NT2/D1 (cell line): Measurements from ENCODE around the gene ANAPC1.
"Not testable (repeated sequence)": the region's sequence is repeated elsewhere in the genome, so short reads cannot be mapped to it uniquely, and the experiment has no call there.

ENCODE experiments used
- SUZ12 ChIP-seq: IDR thresholded peaks from 2 replicates; pipeline ENCODE4 v1.6.1; 2011; ENCODE audit not compliant: insufficient read length, insufficient read depth; ENCODE audit errors: extremely low read depth
- YY1 ChIP-seq: IDR thresholded peaks from 2 replicates; pipeline ENCODE4 v1.6.1; 2011; ENCODE audit not compliant: insufficient read length, insufficient read depth
- ZNF274 ChIP-seq: IDR thresholded peaks from 2 replicates; pipeline ENCODE4 v1.6.1; 2011; ENCODE audit warnings: mild to moderate bottlenecking, low read depth, low read length

- not testable (repeated sequence) for TF ChIP-seq YY1, ZNF274, SUZ12
These were observed 55.7 kb downstream of the ANAPC1 start for GRCh38 chr2:111828217-111828766.
